ENCODE data around the gene XPO5. TPM values are rescaled to one million over a fixed set of nuclear protein-coding genes. Genes with fewer than 3 reads are reported as not detected.

XPO5 gene
- total and polyA plus RNA-seq, 9 of the 15 experiments (the other 6 are each of a cell fraction or from before 2014, with no cell fraction given), result 36.0 to 170 (median 99.1) TPM

DNA sequence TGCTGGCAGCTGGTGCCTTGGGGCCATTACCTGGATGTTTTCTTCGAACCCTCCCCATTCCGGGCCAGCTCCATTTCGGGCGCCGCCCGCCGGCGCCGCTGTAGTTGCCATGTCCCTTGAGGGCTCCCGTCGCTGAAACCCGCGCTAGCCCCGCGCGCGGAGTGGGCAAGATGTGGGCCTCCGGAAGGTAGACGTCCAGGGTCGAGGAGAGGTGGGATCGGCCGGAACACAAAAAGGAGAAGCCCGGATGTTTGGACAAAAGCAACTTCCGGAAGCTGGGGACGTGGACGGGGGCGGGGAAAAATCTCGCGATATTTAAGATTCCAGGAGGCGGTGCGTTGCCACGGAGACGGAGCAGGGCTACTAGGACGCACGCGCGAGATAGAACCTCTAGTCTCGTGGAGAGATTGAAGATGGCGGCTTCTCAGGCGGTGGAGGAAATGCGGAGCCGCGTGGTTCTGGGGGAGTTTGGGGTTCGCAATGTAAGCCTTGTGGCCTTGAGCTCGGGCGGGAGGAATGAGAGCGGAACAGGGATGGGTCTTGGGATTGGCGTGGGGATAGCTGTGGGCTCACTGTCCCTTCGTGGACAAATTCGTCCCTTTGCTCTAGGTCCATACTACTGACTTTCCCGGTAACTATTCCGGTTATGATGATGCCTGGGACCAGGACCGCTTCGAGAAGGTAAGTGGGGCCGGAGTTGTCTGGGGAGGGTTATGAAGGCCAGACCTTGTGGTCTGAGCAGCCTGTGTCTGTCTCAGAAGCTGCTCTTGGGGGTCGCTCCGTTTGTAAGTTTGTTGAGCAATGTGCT lies 58.9 kb downstream of the XPO5 start, which contains the start of the genes POLR1C and YIPF3 (continued):
- TF ChIP-seq GTF2F1 (IDR thresholded peaks at IDR 0.05; ENCODE audit: low read depth, low read length) (no peak; the same call in 1 of the 2 replicates), ATF1 (CRISPR knock-in tag; IDR thresholded peaks at IDR 0.05) (no peak), ATF1 (tag; IDR thresholded peaks at IDR 0.05) (peak; percentile 76), MAFF (IDR thresholded peaks at IDR 0.05; ENCODE audit: low read length) (peak; percentile 65), RBM22 (IDR thresholded peaks at IDR 0.05; ENCODE audit: low read depth, low read length, poor library complexity, severe bottlenecking) (no peak), NR4A1 (CRISPR knock-in tag; IDR thresholded peaks at IDR 0.05) (no peak), NR4A1 (tag; IDR thresholded peaks at IDR 0.05) (no peak), DDX20 (tag; IDR thresholded peaks at IDR 0.05; ENCODE audit: low read depth) (no peak), HDAC2 (IDR thresholded peaks at IDR 0.05) (peak; percentile 88), NFIX (CRISPR knock-in tag; IDR thresholded peaks at IDR 0.05; ENCODE audit: low read depth) (no peak), THRAP3 (IDR thresholded peaks at IDR 0.05; ENCODE audit: borderline replicate concordance) (peak; percentile 53; the same call in 1 of the 2 replicates)
- TF ChIP-seq, protein P1, sequence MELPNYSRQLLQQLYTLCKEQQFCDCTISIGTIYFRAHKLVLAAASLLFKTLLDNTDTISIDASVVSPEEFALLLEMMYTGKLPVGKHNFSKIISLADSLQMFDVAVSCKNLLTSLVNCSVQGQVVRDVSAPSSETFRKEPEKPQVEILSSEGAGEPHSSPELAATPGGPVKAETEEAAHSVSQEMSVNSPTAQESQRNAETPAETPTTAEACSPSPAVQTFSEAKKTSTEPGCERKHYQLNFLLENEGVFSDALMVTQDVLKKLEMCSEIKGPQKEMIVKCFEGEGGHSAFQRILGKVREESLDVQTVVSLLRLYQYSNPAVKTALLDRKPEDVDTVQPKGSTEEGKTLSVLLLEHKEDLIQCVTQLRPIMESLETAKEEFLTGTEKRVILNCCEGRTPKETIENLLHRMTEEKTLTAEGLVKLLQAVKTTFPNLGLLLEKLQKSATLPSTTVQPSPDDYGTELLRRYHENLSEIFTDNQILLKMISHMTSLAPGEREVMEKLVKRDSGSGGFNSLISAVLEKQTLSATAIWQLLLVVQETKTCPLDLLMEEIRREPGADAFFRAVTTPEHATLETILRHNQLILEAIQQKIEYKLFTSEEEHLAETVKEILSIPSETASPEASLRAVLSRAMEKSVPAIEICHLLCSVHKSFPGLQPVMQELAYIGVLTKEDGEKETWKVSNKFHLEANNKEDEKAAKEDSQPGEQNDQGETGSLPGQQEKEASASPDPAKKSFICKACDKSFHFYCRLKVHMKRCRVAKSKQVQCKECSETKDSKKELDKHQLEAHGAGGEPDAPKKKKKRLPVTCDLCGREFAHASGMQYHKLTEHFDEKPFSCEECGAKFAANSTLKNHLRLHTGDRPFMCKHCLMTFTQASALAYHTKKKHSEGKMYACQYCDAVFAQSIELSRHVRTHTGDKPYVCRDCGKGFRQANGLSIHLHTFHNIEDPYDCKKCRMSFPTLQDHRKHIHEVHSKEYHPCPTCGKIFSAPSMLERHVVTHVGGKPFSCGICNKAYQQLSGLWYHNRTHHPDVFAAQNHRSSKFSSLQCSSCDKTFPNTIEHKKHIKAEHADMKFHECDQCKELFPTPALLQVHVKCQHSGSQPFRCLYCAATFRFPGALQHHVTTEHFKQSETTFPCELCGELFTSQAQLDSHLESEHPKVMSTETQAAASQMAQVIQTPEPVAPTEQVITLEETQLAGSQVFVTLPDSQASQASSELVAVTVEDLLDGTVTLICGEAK (IDR thresholded peaks at IDR 0.05), result peak; percentile 99
- TF ChIP-seq, protein P1 (CRISPR knock-in tag; IDR thresholded peaks at IDR 0.05), result no peak
- TF ChIP-seq, protein P2, sequence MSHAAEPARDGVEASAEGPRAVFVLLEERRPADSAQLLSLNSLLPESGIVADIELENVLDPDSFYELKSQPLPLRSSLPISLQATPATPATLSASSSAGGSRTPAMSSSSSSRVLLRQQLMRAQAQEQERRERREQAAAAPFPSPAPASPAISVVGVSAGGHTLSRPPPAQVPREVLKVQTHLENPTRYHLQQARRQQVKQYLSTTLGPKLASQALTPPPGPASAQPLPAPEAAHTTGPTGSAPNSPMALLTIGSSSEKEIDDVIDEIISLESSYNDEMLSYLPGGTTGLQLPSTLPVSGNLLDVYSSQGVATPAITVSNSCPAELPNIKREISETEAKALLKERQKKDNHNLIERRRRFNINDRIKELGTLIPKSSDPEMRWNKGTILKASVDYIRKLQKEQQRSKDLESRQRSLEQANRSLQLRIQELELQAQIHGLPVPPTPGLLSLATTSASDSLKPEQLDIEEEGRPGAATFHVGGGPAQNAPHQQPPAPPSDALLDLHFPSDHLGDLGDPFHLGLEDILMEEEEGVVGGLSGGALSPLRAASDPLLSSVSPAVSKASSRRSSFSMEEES (CRISPR knock-in tag; IDR thresholded peaks at IDR 0.05), result no peak
